GM20431 (cell line): ENCODE data around the gene TESPA1.

ENCODE experiments used
- in situ Hi-C: fragments of 300-500 bp; cut with MseI, MboI; formaldehyde crosslinking; loops from one replicate; pipeline ENCODE4 v1.15.0; 2020; ENCODE audit warnings: low sequenced_read_pairs; ENCODE audit not compliant: unreplicated experiment

TESPA1 gene

GRCh38 chr12:54984658-54985376 is at the start of gene TESPA1:
Gene TESPA1, minus strand, starts transcription at chr12:54984762. Its CDS starts 10,200 bp downstream, at chr12:54974562.
- in situ Hi-C loops, result no loop called here

- in situ Hi-C loops, result no loop called here
Observed at GRCh38 chr12:55034218-55034617, 49.7 kb upstream of the TESPA1 start.

GRCh38 chr12:55025508-55025907 is 40.9 kb upstream of the TESPA1 start:
- in situ Hi-C loops, result no loop called here

GRCh38 chr12:55024575-55024974 is 40.0 kb upstream of the TESPA1 start:
- in situ Hi-C loops, result no loop called here

- in situ Hi-C loops, result no loop called here
Observed at GRCh38 chr12:55019784-55020183, 35.2 kb upstream of the TESPA1 start, which contains the start of gene NEUROD4. Gene NEUROD4, plus strand, starts transcription at chr12:55019974. Its CDS starts 6,466 bp downstream, at chr12:55026440.

- in situ Hi-C loops, result no loop called here
Observed at GRCh38 chr12:55017416-55017925, 32.9 kb upstream of the TESPA1 start.

- in situ Hi-C loops, result no loop called here
Observed at GRCh38 chr12:55008944-55009585, 24.5 kb upstream of the TESPA1 start.

GRCh38 chr12:55002355-55002754 is 17.8 kb upstream of the TESPA1 start:
- in situ Hi-C loops, result no loop called here

- in situ Hi-C loops, result no loop called here
Observed at GRCh38 chr12:55001198-55001868, 16.8 kb upstream of the TESPA1 start.

GRCh38 chr12:54998958-54999510 is 14.5 kb upstream of the TESPA1 start:
- in situ Hi-C loops, result loop anchor here (10.0 kb wide), 1 partner anchor 66 kb away; no protein-coding TSS in a partner anchor

- in situ Hi-C loops, result loop anchor here (10.0 kb wide), 1 partner anchor 67 kb away; no protein-coding TSS in a partner anchor
Observed at GRCh38 chr12:54997929-54998522, 13.5 kb upstream of the TESPA1 start.

GRCh38 chr12:54996205-54996604 is 11.6 kb upstream of the TESPA1 start:
- in situ Hi-C loops, result loop anchor here (10.0 kb wide), 1 partner anchor 69 kb away; no protein-coding TSS in a partner anchor

- in situ Hi-C loops, result loop anchor here (10.0 kb wide), 1 partner anchor 71 kb away; no protein-coding TSS in a partner anchor
Observed at GRCh38 chr12:54993181-54993835, 8.7 kb upstream of the TESPA1 start.

GRCh38 chr12:54991991-54992375 is 7.4 kb upstream of the TESPA1 start:
- in situ Hi-C loops, result loop anchor here (10.0 kb wide), 1 partner anchor 73 kb away; no protein-coding TSS in a partner anchor

- in situ Hi-C loops, result loop anchor here (10.0 kb wide), 1 partner anchor 73 kb away; no protein-coding TSS in a partner anchor
Observed at GRCh38 chr12:54991161-54991990, 6.8 kb upstream of the TESPA1 start.

GRCh38 chr12:54989829-54990228 is 5.3 kb upstream of the TESPA1 start:
- in situ Hi-C loops, result loop anchor here (10.0 kb wide), 1 partner anchor 75 kb away; no protein-coding TSS in a partner anchor

GRCh38 chr12:54988402-54989054 is 4.0 kb upstream of the TESPA1 start:
- in situ Hi-C loops, result no loop called here
